ELF-1 (cell line): ENCODE data around the gene ZBTB7C.

Experiments used
- DNase-seq: peaks from one replicate; pipeline ENCODE4 v3.0.0-alpha.2; 2016; ENCODE audit warnings: low read depth, low spot score

The ZBTB7C gene

DNA sequence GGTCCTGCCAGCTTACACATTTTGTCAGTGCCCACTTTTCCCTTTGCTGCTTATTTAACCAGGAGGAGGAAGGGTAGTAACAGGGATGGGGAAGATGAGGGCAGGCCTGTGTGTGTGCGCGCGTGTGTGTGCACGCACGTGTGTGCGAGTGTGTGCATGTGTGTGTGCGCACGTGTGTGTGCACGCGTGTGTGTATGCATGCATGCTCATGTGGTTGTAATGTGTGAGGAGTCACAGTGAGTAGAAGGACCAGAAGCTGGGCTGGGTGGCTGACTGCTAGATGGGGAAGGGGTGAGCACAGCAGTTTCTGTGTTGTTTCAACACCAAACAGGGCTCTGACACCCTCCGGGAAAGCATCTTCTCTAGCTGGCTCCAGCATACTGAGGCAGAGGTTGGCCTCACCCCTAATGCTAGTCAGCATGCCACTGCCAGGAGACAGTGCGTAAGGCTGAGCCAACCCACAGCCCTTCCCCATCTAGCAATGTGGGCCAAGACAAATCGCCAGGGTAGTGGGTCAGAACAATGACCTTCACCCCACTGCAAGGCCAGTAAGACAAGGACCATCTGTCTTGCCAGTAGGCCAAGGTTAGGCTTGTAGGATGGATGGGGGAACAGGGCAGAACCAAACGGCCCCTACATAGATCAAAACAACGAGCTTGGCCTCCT is 260.0 kb downstream of the ZBTB7C start:
- DNase-seq, result no peak

GRCh38 chr18:48142994-48143393 is 266.2 kb downstream of the ZBTB7C start:
- no peak for DNase-seq

GRCh38 chr18:48142353-48142752 is 266.8 kb downstream of the ZBTB7C start:
- DNase-seq, result no peak

- no peak for DNase-seq
Measured at GRCh38 chr18:48140731-48141130, 268.5 kb downstream of the ZBTB7C start.

DNA sequence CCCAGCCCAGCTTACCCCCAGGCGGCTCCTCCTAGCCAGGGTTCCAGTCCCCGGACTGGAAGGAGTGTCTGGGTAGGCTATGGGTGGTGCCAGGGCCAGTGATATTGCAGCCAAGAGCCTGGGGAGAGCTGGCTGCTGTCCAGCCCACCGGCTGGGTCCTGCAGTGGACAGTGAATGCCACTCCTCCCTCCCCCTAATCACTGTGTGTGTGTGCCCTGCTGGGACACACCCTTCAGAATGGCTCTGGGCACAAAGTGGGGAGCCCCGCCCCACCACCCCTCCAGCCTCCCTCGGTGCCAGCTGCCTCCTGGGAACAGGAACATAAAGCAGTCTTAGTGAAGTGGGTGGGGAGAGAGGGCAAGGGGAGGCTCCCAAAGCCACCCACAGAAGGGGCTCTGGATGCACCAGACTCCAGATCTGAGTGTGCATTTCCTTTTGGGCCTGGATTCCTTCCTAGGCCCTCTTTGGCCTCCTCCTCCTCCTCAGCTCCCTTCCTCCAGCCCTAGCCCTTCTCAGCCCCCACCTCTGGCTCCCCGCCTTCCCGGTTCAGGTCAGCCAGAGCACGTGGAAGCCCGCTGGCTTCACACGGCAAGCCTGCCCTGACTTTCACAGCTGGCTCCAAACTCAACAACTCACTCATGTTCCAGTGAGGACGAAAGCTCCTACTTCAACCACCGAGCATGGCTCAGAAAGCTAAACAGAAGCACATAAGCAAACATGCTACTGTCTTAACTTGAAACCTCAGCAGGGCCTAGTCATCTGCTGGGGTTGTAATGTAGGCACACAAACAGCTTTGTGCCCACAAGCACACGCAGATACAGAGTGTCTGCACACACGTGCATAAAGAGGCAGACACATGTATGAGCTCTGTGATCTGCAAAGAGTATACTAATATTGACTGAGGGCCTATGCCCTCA is 269.5 kb downstream of the ZBTB7C start:
- no peak for DNase-seq

DNA sequence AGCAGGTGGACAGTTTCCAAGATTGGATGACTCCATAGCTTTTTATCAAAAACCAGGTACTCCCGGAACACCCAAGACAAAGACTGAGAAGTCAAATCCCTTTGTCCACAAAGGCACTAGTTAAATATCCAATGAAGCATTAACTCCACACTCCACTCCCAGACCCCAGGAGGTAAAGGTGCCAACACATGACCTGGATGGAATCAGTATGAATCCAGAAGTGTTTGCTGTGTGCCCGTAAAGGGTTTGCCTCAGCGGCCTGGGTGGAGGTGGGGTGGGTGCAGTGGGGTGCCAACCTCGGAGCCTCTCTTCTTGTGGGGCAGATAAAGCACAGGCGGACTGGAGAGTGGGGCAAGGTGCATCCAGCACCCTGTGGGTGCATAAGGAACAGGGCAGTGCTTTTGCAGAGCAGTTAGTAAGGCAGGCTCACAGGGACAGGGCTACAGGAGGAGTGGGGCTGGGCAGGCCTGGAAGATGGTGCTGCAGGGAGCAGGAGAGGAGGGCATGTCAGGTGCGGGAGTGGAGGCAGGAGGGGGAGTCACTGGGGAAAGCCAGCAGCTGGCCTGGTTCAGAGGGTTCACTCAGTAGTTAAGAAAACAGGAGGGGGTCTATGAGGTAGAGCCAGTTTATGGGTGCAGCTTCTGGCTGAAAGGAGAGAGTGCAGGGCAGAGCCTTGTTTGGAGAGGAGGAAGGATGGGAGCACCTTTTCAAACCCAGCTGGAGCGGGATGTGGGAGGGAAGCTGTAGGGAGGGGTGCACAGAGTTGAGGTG is 270.3 kb downstream of the ZBTB7C start:
- no peak for DNase-seq

- DNase-seq, result no peak
Measured at GRCh38 chr18:48138210-48138609, 271.0 kb downstream of the ZBTB7C start.

DNA sequence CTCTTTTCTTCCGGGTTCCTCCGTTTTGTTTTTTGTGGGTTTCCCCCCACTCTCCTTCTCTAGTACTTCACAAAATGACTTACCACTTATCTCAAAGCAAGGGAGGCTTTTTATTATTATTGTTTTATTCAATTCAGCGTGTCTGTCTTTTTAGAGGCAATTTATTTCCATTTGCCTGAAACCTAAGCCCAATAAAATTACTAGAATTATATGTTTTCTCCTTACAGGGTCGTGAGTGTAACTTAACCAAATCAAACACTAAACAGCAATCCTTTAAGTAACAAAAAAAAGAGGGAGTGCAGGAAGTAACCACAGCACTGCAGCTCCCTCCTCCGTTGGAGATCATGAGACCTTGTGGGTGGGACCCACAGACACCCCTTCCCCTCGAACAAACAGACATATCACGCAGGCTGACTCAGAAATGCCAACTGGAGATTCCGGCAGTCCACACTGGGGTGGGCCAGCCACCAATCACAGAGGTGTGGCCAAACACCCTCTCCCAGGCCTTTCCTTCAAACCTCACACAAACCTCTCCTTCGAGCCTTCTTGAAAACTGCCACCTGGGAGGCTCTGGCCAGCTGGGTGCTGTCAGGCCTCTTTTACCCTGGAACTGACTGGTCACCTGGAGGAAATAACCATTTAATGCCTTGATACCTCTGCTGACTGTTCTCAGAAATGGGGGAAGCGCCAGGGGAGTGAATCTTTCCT is 271.7 kb downstream of the ZBTB7C start:
- DNase-seq, result no peak

DNA sequence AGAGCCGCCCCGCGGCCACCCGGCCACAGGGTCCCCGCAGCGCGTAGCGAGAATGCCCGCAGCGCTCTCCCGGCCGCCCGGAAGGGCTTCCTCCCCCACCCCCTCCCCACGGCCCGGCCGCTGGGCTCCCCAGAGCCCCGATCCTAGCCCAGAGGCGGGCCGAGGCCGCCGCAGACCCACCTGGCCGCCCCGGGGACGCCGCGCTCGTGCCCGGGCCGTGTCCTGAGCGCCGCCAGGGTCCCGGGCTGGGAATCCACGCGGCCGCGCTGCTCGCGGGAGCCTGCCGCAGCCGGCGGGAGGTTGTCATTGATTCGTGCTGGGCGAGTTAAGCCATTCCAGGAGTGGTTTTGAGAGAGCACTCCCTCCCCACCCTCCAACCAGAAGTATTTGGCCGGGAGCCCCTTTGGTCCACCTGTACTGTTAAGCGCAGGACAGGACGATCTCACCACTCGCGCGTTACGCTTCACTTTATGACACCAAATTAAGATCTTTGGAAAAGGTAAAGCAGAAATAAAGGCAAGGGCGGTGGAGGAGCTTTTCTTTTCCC is 272.3 kb downstream of the ZBTB7C start:
- no peak for DNase-seq

DNA sequence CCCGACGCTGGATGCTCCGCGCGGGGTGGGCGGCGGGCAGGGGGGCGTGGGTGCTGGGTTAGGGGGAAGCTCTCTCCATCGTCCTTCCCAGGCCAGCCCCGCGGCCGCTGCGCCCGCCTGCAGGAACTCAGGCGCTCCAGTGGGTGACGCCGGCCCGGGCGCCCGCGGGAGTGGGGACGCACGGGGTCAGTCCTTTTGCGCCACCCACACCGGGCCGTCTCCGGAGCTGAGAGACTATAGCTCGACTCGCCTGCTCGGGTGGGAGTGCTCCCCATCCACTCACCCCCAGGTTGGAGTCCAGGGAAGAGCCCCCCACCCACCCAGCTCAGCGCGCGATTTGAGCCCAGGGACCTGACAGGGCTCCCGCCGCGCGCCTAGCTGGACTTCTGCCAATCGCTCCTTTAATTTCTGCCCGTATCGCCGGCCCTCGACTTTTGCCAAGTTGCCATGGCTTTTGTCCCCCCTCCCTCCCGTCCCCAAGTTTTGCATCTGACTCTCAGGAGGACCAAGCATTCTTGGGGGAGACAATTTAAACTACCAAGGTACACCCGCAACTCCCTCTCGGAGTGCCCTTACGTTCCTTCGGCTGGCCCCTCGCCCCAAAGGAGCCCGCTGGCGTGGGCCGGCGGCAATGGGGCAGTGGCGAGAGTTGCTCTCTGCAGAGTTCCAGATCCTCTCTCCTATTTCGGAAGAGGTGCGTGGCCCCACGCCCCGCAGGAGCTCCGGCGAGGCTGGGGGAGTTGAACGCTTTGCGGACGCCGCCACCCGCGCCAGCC is 272.9 kb downstream of the ZBTB7C start:
- no peak for DNase-seq

DNA sequence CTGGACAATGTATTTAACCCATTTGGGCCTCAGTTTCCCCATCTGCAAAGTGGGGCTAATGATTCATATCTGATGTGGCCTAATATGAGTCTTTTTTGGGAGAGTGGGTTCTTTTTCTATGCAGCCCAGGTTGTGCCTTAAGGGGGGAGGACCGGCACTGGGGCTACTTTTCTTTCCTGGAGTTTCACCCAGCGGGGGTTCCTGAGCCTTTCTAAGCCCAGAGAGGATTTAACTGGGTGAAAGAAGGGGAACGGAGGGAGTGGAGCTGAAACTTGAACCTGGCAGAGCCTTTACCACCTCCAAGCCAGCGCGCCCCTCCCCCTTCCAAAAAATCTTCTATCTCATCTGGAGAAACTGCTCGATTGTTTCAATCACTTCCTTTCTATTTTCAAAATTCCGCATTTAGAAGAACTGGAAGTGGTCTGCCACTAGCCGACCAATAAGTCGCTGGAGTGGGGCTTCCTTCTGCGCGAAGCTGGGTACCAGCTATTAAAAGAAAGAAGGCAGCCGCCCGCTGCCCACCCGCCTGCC is 273.7 kb downstream of the ZBTB7C start:
- DNase-seq, result no peak

DNA sequence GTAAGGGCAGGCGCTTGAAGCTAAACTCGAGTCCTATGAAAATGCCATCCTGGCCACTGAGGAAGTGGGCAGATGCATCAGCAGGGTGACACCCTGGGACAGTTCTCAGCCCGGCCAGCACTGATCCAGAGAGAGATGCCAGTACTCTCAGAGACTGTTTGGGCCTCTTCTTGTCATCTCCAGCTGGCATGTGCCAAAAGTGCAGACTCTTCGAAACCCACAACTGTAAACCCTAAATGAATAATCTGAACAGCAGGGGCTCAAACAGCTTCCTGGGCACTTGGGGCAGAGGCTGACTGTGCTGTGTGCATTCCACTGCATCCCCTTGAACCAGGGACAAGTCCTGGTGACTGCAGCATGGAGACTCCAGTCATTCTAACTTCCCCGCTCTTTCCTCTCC is 274.6 kb downstream of the ZBTB7C start:
- DNase-seq, result no peak

GRCh38 chr18:48133671-48134251 is 275.4 kb downstream of the ZBTB7C start:
- DNase-seq, result peak; percentile 47

- no peak for DNase-seq
Measured at GRCh38 chr18:48132797-48133655, 276.2 kb downstream of the ZBTB7C start.

DNA sequence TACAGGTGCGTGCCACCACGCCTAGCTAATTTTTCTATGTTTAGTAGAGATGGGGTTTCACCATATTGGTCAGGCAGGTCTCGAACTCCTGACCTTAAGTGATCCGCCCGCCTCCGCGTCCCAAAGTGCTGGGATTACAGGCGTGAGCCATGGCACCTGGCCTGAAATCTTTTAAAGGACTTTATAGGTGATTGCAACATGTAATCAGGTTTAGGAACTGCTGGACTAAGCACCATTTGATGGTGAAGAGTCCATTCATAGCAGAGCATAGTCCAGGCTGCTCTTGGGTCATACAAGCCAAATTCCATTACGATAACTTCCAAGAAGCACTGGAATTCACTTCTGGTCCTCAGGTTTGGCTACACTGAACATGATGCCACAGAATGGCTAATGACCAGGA is 278.1 kb downstream of the ZBTB7C start:
- DNase-seq, result no peak

GRCh38 chr18:48129621-48130082 is 279.5 kb downstream of the ZBTB7C start:
- DNase-seq, result no peak

- DNase-seq, result no peak
Measured at GRCh38 chr18:48127606-48128005, 281.6 kb downstream of the ZBTB7C start.

- DNase-seq, result no peak
Measured at GRCh38 chr18:48126240-48126639, 282.9 kb downstream of the ZBTB7C start.

DNA sequence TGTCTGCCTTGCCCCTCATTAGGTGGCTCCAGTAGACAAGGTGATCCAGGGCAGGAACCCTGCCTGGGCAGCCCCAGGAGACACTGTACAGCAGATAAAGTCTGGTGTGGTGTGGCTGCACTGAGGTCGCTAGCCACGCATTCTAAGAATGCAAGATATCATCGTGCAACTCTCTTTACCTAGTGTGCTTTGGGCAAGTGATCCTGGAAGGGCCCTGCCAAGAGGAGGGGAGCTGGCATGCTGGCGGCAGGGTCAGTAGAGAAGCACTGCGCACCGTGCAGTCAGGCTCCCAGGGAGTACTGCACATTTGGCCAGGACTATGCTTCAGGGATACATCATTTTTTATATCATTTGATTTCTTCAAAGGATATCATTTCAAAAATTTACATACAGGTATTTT is 283.5 kb downstream of the ZBTB7C start:
- DNase-seq, result no peak
